HL-60 (cell line): Measurements from ENCODE around the gene DAND5.

Experiments
- DNase-seq, 2 experiments: peaks; one replicate each; pipeline ENCODE4 v3.0.0-alpha.2; 2010 to 2020; ENCODE audit warnings: low read depth in 1 of 2, low spot score in 1 of 2
- H3K27ac ChIP-seq: fragments of 250-450 bp; sonication (Bioruptor Pico); replicated peaks from 2 replicates; pipeline ENCODE4 v1.5.1; 2020; ENCODE audit warnings: mild to moderate bottlenecking, moderate library complexity
- H3K27me3 ChIP-seq: fragments of 250-450 bp; sonication (Bioruptor Pico); 2 replicates; pipeline ENCODE4 v1.5.1; 2021; ENCODE audit warnings: mild to moderate bottlenecking, moderate library complexity; ENCODE audit not compliant: insufficient read depth, poor library complexity, severe bottlenecking
- H3K4me3 ChIP-seq: replicated peaks from 2 replicates; pipeline ENCODE4 v1.5.1; 2011; ENCODE audit warnings: mild to moderate bottlenecking, control low read depth, low read length; ENCODE audit not compliant: insufficient read depth
- GABPA ChIP-seq: IDR thresholded peaks from 2 replicates; pipeline ENCODE4 v1.6.1; 2012; ENCODE audit warnings: low read depth
- POLR2AphosphoS5 ChIP-seq: IDR thresholded peaks from 2 replicates; pipeline ENCODE4 v1.6.1; 2012; ENCODE audit warnings: low read depth
- SPI1 ChIP-seq: IDR thresholded peaks from 2 replicates; pipeline ENCODE4 v1.6.1; 2012; ENCODE audit warnings: low read depth, mild to moderate bottlenecking, borderline replicate concordance
- TF ChIP-seq, protein P1 (sequence below): IDR thresholded peaks from 2 replicates; pipeline ENCODE4 v1.6.1; 2012; ENCODE audit warnings: low read depth; ENCODE audit not compliant: insufficient replicate concordance
- TF ChIP-seq, protein P2 (sequence below): IDR thresholded peaks from one replicate; pipeline ENCODE4 v1.5.1; 2011; ENCODE audit warnings: low read length, control low read depth, inconsistent platforms; ENCODE audit not compliant: insufficient read depth

The DAND5 gene

DNA sequence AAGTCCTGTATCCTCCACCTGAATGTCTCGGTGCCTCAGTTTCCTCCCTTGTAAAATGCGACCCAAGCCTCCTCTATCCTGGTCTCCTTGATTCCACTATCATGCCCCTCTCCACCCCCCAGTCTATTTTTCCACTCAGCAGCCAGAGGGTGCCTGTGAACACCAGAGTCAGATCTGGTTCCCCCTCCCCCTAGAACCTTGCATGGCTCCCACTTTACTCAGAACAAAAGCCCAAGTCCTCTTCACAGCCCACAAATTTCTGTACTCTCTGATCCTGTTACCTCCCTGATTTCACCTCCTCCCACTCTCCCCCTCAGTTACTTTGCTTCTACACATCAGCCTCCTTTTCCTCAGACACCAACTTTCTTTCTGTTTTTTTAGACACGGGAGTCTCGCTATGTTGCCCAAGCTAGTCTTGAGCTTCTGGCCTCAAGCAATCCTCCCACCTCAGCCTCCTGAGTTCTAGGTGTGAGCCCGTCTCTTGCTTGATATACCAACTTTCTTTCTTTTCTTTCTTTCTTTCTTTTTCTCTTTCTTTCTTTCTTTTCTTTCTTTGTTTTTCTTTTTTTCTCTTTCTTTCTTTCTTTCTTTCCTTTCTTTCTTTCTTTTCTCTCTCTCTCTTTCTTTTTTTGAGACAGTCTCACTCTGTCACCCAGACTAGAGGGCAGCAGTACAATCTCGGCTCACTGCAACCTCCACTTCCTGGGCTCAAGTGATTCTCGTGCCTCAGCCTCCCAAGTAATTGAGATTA is 869 bp downstream of the DAND5 start:
- H3K27me3 ChIP-seq, result no peaks in the 10 kb centered on the region
- H3K27ac ChIP-seq, result no peak overlapping the region
- no peak for DNase-seq

DNA sequence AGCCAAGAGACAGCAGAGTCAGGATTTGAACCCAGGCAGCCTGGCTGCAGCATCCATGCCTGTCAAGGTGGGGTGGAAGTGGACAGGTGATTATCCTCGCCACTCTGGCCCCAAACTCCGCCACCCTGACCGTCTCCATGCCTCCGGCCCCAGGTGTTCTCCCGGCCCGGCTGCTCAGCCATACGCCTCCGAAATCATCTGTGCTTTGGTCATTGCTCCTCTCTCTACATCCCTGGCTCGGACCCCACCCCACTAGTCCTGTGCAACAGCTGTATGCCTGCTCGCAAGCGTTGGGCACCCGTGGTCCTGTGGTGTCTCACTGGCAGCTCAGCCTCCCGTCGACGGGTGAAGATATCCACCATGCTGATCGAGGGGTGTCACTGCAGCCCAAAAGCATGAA is 3.9 kb downstream of the DAND5 start:
- no peak for DNase-seq
- no peak overlapping the region for H3K4me3 ChIP-seq
- no peak overlapping the region for H3K27ac ChIP-seq
- no peaks in the 10 kb centered on the region for H3K27me3 ChIP-seq
- TF ChIP-seq POLR2AphosphoS5, result no peak
- TF ChIP-seq SPI1, result no peak
- TF ChIP-seq, protein P1, sequence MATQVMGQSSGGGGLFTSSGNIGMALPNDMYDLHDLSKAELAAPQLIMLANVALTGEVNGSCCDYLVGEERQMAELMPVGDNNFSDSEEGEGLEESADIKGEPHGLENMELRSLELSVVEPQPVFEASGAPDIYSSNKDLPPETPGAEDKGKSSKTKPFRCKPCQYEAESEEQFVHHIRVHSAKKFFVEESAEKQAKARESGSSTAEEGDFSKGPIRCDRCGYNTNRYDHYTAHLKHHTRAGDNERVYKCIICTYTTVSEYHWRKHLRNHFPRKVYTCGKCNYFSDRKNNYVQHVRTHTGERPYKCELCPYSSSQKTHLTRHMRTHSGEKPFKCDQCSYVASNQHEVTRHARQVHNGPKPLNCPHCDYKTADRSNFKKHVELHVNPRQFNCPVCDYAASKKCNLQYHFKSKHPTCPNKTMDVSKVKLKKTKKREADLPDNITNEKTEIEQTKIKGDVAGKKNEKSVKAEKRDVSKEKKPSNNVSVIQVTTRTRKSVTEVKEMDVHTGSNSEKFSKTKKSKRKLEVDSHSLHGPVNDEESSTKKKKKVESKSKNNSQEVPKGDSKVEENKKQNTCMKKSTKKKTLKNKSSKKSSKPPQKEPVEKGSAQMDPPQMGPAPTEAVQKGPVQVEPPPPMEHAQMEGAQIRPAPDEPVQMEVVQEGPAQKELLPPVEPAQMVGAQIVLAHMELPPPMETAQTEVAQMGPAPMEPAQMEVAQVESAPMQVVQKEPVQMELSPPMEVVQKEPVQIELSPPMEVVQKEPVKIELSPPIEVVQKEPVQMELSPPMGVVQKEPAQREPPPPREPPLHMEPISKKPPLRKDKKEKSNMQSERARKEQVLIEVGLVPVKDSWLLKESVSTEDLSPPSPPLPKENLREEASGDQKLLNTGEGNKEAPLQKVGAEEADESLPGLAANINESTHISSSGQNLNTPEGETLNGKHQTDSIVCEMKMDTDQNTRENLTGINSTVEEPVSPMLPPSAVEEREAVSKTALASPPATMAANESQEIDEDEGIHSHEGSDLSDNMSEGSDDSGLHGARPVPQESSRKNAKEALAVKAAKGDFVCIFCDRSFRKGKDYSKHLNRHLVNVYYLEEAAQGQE, result no peak
- TF ChIP-seq GABPA, result no peak
- TF ChIP-seq, protein P2, sequence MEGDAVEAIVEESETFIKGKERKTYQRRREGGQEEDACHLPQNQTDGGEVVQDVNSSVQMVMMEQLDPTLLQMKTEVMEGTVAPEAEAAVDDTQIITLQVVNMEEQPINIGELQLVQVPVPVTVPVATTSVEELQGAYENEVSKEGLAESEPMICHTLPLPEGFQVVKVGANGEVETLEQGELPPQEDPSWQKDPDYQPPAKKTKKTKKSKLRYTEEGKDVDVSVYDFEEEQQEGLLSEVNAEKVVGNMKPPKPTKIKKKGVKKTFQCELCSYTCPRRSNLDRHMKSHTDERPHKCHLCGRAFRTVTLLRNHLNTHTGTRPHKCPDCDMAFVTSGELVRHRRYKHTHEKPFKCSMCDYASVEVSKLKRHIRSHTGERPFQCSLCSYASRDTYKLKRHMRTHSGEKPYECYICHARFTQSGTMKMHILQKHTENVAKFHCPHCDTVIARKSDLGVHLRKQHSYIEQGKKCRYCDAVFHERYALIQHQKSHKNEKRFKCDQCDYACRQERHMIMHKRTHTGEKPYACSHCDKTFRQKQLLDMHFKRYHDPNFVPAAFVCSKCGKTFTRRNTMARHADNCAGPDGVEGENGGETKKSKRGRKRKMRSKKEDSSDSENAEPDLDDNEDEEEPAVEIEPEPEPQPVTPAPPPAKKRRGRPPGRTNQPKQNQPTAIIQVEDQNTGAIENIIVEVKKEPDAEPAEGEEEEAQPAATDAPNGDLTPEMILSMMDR, result no peak

More for the DNA sequence above, 869 bp downstream of the DAND5 start:
- TF ChIP-seq, protein P1, result no peak
- TF ChIP-seq POLR2AphosphoS5 (no peak), SPI1 (no peak), GABPA (no peak)
- TF ChIP-seq, protein P2, result no peak
- no peak overlapping the region for H3K4me3 ChIP-seq

DNA sequence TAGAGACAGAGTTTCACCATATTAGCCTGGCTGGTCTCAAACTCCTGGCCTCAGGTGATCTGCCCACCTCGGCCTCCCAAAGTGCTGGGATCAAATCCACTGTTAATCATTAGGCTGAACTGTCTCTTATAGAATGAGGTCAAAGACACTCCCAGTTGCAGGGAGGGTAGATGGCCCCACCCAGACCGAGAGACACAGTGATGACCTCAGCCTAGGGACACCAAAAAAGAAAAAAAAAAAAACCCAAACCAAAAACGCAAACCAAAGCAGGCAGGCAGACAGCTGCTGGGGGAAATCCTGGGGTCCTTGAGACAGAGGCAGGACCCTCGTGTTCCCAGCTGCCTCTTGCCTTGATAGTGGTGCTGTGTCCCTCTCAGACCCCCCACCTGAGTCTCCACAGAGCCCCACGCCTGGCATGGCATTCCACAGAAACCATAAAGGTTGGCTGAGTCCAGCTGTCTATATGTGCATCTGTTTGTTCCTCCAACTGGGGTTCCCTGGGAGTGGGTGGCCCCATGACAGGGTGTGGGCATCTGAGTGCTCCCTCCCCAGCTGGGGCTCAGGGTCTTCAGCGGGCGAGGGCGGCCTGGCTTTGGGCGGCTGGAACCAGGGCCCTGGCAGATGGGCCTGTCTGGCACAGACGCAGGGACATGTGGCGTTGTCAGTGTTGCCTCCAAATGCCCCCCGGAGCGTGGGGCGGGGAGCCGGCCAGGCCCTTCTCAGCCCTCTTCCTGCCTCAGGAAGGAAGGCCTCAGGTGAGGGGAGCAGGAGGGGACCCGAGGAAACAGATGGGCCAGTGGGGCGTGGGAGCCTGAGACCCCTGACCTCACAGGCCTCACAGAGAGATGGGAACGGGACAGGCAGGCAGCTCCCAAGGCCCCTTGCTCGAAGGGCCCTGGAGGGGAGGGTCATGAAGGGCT is 5.2 kb downstream of the DAND5 start:
- Histone ChIP-seq H3K27ac (no peak overlapping the region), H3K27me3 (no peaks in the 10 kb centered on the region), H3K4me3 (no peak overlapping the region)
- DNase-seq, result no peak
- no peak for TF ChIP-seq POLR2AphosphoS5
- TF ChIP-seq, protein P2, result no peak
